Epithelial cell of esophagus (primary cell): ENCODE results near the gene ATXN10.

ENCODE experiments used
- DNase-seq: peaks from one replicate; pipeline ENCODE4 v3.0.0; 2010; ENCODE audit warnings: low read depth
- H3K4me3 ChIP-seq: 2 replicates; pipeline ENCODE4 v1.5.1; 2011; ENCODE audit warnings: mild to moderate bottlenecking, low read length, control low read depth
- CTCF ChIP-seq: IDR thresholded peaks from 2 replicates; pipeline ENCODE4 v1.5.1; 2011; ENCODE audit warnings: low read depth, mild to moderate bottlenecking, low read length, control low read depth, inconsistent platforms; ENCODE audit not compliant: insufficient read depth; ENCODE audit errors: missing control alignments

Gene ATXN10

GRCh38 chr22:45775569-45776312 is 104.1 kb downstream of the ATXN10 start:
- no peak overlapping the region for H3K4me3 ChIP-seq
- DNase-seq = no peak
- TF ChIP-seq CTCF = no peak

- H3K4me3 ChIP-seq = no peak overlapping the region
- no peak for TF ChIP-seq CTCF
- no peak for DNase-seq
Observed at GRCh38 chr22:45776313-45776585, 104.6 kb downstream of the ATXN10 start.

- DNase-seq = peak; percentile 79
- no peak for TF ChIP-seq CTCF
- H3K4me3 ChIP-seq = no peak overlapping the region
Observed at GRCh38 chr22:45777046-45777851, 105.6 kb downstream of the ATXN10 start.

- no peak overlapping the region for H3K4me3 ChIP-seq
- no peak for TF ChIP-seq CTCF
- no peak for DNase-seq
Observed at GRCh38 chr22:45777852-45778375, 106.3 kb downstream of the ATXN10 start.

GRCh38 chr22:45781459-45781858 is 109.8 kb downstream of the ATXN10 start:
- DNase-seq = no peak
- TF ChIP-seq CTCF = no peak
- H3K4me3 ChIP-seq = no peak overlapping the region

- peak; percentile 46 for DNase-seq
- no peak overlapping the region for H3K4me3 ChIP-seq
- TF ChIP-seq CTCF = no peak
Observed at GRCh38 chr22:45781966-45782365, 110.3 kb downstream of the ATXN10 start.
